CD14-positive monocyte (primary cell): Measurements from ENCODE around the gene BTN3A1. TPM values are rescaled to one million over a fixed set of nuclear protein-coding genes. Genes with fewer than 3 reads are reported as not detected.

Experiments
- DNase-seq, 3 donors: peaks; one replicate each; pipeline ENCODE4 v3.0.0-alpha.2; 2011 to 2022
- H2AFZ ChIP-seq: 2 replicates; pipeline ENCODE4 v1.6.0; 2012; ENCODE audit warnings: mild to moderate bottlenecking, low read depth, low read length, inconsistent platforms; ENCODE audit not compliant: insufficient read depth, poor library complexity, severe bottlenecking
- H3K27ac ChIP-seq, 2 donors: 1 replicate in 1 of 2; 2 replicates in 1 of 2; pipeline ENCODE4 v1.5.1; 2012 to 2013; ENCODE audit warnings: low read length in 2 of 2, control low read depth in 1 of 2, inconsistent platforms in 1 of 2, low read depth in 1 of 2, mild to moderate bottlenecking in 1 of 2
- H3K27me3 ChIP-seq, 2 donors: one replicate each; pipeline versions ENCODE4 v1.6.0 to v1.6.1; 2011 to 2013; ENCODE audit warnings: low read length in 2 of 2; ENCODE audit not compliant: control insufficient read depth in 2 of 2, insufficient read depth in 2 of 2
- H3K36me3 ChIP-seq, 2 donors: replicated peaks in 1 of 2; 1 replicate in 1 of 2; 2 replicates in 1 of 2; pipeline versions ENCODE4 v1.5.1 to v1.6.1; 2012 to 2013; ENCODE audit warnings: low read length in 2 of 2, control low read depth in 1 of 2, inconsistent platforms in 1 of 2, mild to moderate bottlenecking in 1 of 2; ENCODE audit not compliant: insufficient read depth in 2 of 2, control insufficient read depth in 1 of 2
- H3K4me1 ChIP-seq, 2 donors: 1 replicate in 1 of 2; 2 replicates in 1 of 2; pipeline versions ENCODE4 v1.5.1 to v1.6.1; 2012 to 2013; ENCODE audit warnings: low read length in 2 of 2, control low read depth in 1 of 2, inconsistent platforms in 1 of 2, mild to moderate bottlenecking in 1 of 2, moderate library complexity in 1 of 2; ENCODE audit not compliant: insufficient read depth in 2 of 2, control insufficient read depth in 1 of 2
- H3K4me2 ChIP-seq: replicated peaks from 2 replicates; pipeline ENCODE3; 2012; ENCODE audit warnings: low read length, moderate library complexity, mild to moderate bottlenecking; ENCODE audit not compliant: poor library complexity, severe bottlenecking; ENCODE audit errors: extremely low read depth
- H3K4me3 ChIP-seq, 3 experiments: fragments of 200-600 bp in 1 of 3; sonication (generic) in 1 of 3; replicated peaks in 1 of 3; 1 replicate in 2 of 3; 2 replicates in 1 of 3; pipeline ENCODE4 v1.5.1; 2011 to 2013; ENCODE audit warnings: low read length in 3 of 3, mild to moderate bottlenecking in 3 of 3, control low read depth in 2 of 3, low read depth in 2 of 3, inconsistent platforms in 1 of 3, moderate library complexity in 1 of 3
- H3K79me2 ChIP-seq: 2 replicates; pipeline ENCODE4 v1.6.0; 2012; ENCODE audit warnings: mild to moderate bottlenecking, control low read depth, inconsistent platforms, low read length, moderate library complexity; ENCODE audit not compliant: insufficient read depth
- H3K9ac ChIP-seq: 2 replicates; pipeline ENCODE4 v1.6.0; 2017; ENCODE audit warnings: low read length, mild to moderate bottlenecking; ENCODE audit not compliant: insufficient read depth, poor library complexity, severe bottlenecking
- H3K9me3 ChIP-seq, 2 donors: replicated peaks in 1 of 2; 1 replicate in 1 of 2; 2 replicates in 1 of 2; pipeline versions ENCODE4 v1.5.1 to v1.6.1; 2012 to 2013; ENCODE audit warnings: low read length in 2 of 2, control low read depth in 1 of 2; ENCODE audit not compliant: control insufficient read depth in 1 of 2, insufficient read depth in 1 of 2
- H4K20me1 ChIP-seq: 2 replicates; pipeline ENCODE4 v1.6.0; 2012; ENCODE audit warnings: mild to moderate bottlenecking, low read length, control low read depth, moderate library complexity; ENCODE audit not compliant: insufficient read depth
- H3K27ac Mint-ChIP-seq, 7 donors: one replicate each; pipeline ENCODE4 v1.8.0; 2020; ENCODE audit warnings: mild to moderate bottlenecking in 7 of 7, mixed read lengths in 7 of 7, moderate library complexity in 6 of 7, inconsistent platforms in 2 of 7
- H3K27me3 Mint-ChIP-seq, 3 donors: one replicate each; pipeline ENCODE4 v1.8.0; 2021 to 2022; ENCODE audit warnings: low read depth in 3 of 3, mild to moderate bottlenecking in 3 of 3, mixed read lengths in 3 of 3, moderate library complexity in 3 of 3, inconsistent platforms in 1 of 3
- H3K36me3 Mint-ChIP-seq, 2 donors: one replicate each; pipeline ENCODE4 v1.8.0; 2020; ENCODE audit warnings: mixed read lengths in 2 of 2, inconsistent platforms in 1 of 2, mild to moderate bottlenecking in 1 of 2
- H3K4me1 Mint-ChIP-seq: one replicate; pipeline ENCODE4 v1.8.0; 2020; ENCODE audit warnings: mild to moderate bottlenecking, mixed read lengths
- H3K4me3 Mint-ChIP-seq, 2 donors: one replicate each; pipeline ENCODE4 v1.8.0; 2020; ENCODE audit warnings: mild to moderate bottlenecking in 2 of 2, mixed read lengths in 2 of 2, moderate library complexity in 1 of 2
- H3K9me3 Mint-ChIP-seq, 7 donors: one replicate each; pipeline ENCODE4 v1.8.0; 2020 to 2022; ENCODE audit warnings: mixed read lengths in 7 of 7, mild to moderate bottlenecking in 6 of 7, moderate library complexity in 6 of 7, inconsistent platforms in 2 of 7
- WGBS: methylation state at CpG from one replicate; pipeline ENCODE4 v1.1.5; 2013; ENCODE audit warnings: missing lambda C conversion rate; ENCODE audit not compliant: insufficient coverage; 5-methylcytosine and 5-hydroxymethylcytosine counted together
- intact Hi-C, 2 donors: fragments of 100-400 bp; cut with micrococcal nuclease; formaldehyde crosslinking; loops; one replicate each; pipeline versions ENCODE4 v1.15.0 to v1.15.1; 2023
- polyA plus RNA-seq, 3 donors: library from polyadenylated mRNA; depleted of rRNA in 1 of 3; unstranded in 2 of 3; stranded (reverse) in 1 of 3; fragments of 300-500 nt in 2 of 3; fragments of >200 nt in 1 of 3; fragmentation: Illumina TruSeq in 2 of 3; gene quantifications; 1 replicate in 2 of 3; 2 replicates in 1 of 3; pipeline ENCODE4 v1.2.3, GENCODE V29; 2012 to 2021
- TF ChIP-seq, protein P1 (sequence below): fragments of 200-600 bp; IDR thresholded peaks from one replicate; pipeline ENCODE4 v1.8.0; 2022; ENCODE audit warnings: antibody characterized with exemption, mild to moderate bottlenecking

The BTN3A1 gene
- polyA plus RNA-seq, 3 donors = 19.7 to 114 (median 25.1) TPM

DNA sequence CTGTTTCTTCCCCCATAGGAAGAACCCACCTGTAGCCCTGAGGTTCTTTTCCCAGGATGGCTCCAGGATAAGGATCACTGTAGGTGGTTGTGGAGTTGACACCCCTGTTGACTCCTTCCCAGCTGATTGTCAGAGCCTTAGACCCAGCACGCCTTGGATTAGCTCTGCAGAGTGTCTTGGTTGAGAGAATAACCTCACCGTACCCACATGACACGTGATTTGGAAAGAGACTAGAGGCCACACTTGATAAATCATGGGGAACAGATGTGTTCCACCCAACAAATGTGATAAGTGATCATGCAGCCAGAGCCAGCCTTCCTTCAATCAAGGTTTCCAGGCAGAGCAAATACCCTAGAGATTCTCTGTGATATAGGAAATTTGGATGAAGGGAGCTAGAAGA is 12.2 kb downstream of the BTN3A1 start:
- Mint-ChIP-seq H3K36me3 (peaks cover 49 to 56% of the 10 kb centered on the region in 2 donors), H3K9me3 (peaks cover 19 to 28% (median 23%) of the 10 kb centered on the region in 7 donors), H3K4me1 (no peaks in the 10 kb centered on the region), H3K27ac (no peak overlapping the region), H3K27me3 (peaks cover 0 to 3% (median 0%) of the 10 kb centered on the region in 3 donors), H3K4me3 (no peak overlapping the region)
- 80% methylated on average over 1 of the region's 3 CpGs for WGBS
- no peak overlapping the region for H3K9ac ChIP-seq
- peaks cover 19 to 21% of the 10 kb centered on the region in 2 donors for H3K9me3 ChIP-seq
- DNase-seq = no peak
- H3K4me1 ChIP-seq = no peaks in the 10 kb centered on the region
- TF ChIP-seq, protein P1, sequence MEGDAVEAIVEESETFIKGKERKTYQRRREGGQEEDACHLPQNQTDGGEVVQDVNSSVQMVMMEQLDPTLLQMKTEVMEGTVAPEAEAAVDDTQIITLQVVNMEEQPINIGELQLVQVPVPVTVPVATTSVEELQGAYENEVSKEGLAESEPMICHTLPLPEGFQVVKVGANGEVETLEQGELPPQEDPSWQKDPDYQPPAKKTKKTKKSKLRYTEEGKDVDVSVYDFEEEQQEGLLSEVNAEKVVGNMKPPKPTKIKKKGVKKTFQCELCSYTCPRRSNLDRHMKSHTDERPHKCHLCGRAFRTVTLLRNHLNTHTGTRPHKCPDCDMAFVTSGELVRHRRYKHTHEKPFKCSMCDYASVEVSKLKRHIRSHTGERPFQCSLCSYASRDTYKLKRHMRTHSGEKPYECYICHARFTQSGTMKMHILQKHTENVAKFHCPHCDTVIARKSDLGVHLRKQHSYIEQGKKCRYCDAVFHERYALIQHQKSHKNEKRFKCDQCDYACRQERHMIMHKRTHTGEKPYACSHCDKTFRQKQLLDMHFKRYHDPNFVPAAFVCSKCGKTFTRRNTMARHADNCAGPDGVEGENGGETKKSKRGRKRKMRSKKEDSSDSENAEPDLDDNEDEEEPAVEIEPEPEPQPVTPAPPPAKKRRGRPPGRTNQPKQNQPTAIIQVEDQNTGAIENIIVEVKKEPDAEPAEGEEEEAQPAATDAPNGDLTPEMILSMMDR = no peak
- intact Hi-C loops = no loop called here
- no peaks in the 10 kb centered on the region for H3K27me3 ChIP-seq
- H4K20me1 ChIP-seq = no peaks in the 10 kb centered on the region
- no peak overlapping the region for H3K4me2 ChIP-seq
- no peak overlapping the region for H2AFZ ChIP-seq
- no peaks in the 10 kb centered on the region for H3K79me2 ChIP-seq
- H3K27ac ChIP-seq = no peak overlapping the region
- peaks cover 46 to 51% of the 10 kb centered on the region in 2 donors for H3K36me3 ChIP-seq
- H3K4me3 ChIP-seq = no peak overlapping the region

DNA sequence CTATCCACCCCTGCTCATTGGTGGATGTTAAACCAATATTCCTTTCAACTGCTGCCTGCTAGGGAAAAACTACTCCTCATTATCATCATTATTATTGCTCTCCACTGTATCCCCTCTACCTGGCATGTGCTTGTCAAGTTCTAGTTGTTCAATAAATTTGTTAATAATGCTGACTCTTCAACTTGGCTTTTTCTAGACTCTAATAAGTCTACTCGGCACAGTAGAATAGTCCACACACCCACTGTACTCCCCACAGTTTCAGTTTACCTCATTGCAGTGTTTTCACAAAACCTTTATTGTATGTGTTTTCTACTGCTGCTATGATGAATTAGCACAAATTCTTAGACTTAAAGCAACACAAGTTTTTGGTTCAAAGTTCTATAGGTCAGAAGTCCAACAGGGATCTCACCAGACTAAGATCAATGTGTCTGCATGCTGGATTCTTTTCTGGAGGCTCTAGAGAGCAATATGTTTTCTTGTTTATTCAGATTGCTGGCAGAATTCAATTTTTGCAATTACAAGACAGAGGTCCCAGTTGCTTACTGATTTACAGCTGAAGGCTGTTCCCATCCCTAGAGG is 13.1 kb downstream of the BTN3A1 start:
- Histone ChIP-seq H3K4me3 (no peak overlapping the region), H3K9me3 (peaks cover 19 to 21% of the 10 kb centered on the region in 2 donors), H4K20me1 (no peaks in the 10 kb centered on the region), H3K27me3 (no peaks in the 10 kb centered on the region), H3K79me2 (no peaks in the 10 kb centered on the region), H3K36me3 (peaks cover 38 to 43% of the 10 kb centered on the region in 2 donors), H2AFZ (no peak overlapping the region), H3K4me1 (no peaks in the 10 kb centered on the region), H3K4me2 (no peak overlapping the region), H3K9ac (no peak overlapping the region), H3K27ac (no peak overlapping the region)
- TF ChIP-seq, protein P1 = no peak
- Mint-ChIP-seq H3K27ac (no peak overlapping the region), H3K4me1 (no peaks in the 10 kb centered on the region), H3K27me3 (peaks cover 0 to 3% (median 0%) of the 10 kb centered on the region in 3 donors), H3K36me3 (peaks cover 40 to 47% of the 10 kb centered on the region in 2 donors), H3K9me3 (peaks cover 19 to 28% (median 23%) of the 10 kb centered on the region in 7 donors), H3K4me3 (no peak overlapping the region)
- no CpG with 5 or more reads among the region's 1 CpG for WGBS
- intact Hi-C loops = no loop called here
- no peak for DNase-seq
